ENCODE results near the gene LCN9.
"Not testable (repeated sequence)": the region's sequence is repeated elsewhere in the genome, so short reads cannot be mapped to it uniquely, and the experiment has no call there.

Gene LCN9

GRCh38 chr9:135647884-135648283 lies 15.2 kb upstream of the LCN9 start:
- no peak for DNase-seq (ENCODE audit: low read depth in 3 of 3)

- no peak for DNase-seq (ENCODE audit: low read depth in 3 of 3)
Observed at GRCh38 chr9:135648494-135649410, 14.4 kb upstream of the LCN9 start.

- DNase-seq (ENCODE audit: low read depth in 3 of 3), result no peak
Observed at GRCh38 chr9:135649508-135649907, 13.6 kb upstream of the LCN9 start.

GRCh38 chr9:135650408-135650807 lies 12.7 kb upstream of the LCN9 start:
- DNase-seq (ENCODE audit: low read depth in 3 of 3), result no peak

- DNase-seq (ENCODE audit: low read depth in 3 of 3), result no peak
Observed at GRCh38 chr9:135655317-135655716, 7.8 kb upstream of the LCN9 start.

- no peak for DNase-seq (ENCODE audit: low read depth in 3 of 3)
Observed at GRCh38 chr9:135657416-135657815, 5.7 kb upstream of the LCN9 start.

- DNase-seq (ENCODE audit: low read depth in 3 of 3), result no peak
Observed at GRCh38 chr9:135659252-135659651, 3.9 kb upstream of the LCN9 start.

- DNase-seq (ENCODE audit: low read depth in 3 of 3), result no peak
Observed at GRCh38 chr9:135660407-135660806, 2.7 kb upstream of the LCN9 start.

- DNase-seq (ENCODE audit: low read depth in 3 of 3), result no peak
Observed at GRCh38 chr9:135661816-135662560, 1.1 kb upstream of the LCN9 start.

- DNase-seq (ENCODE audit: low read depth in 3 of 3), result no peak
Observed at GRCh38 chr9:135663451-135663770, 302 bp downstream of the LCN9 start.

GRCh38 chr9:135663857-135664256 lies 748 bp downstream of the LCN9 start:
- DNase-seq (ENCODE audit: low read depth in 3 of 3), result no peak

GRCh38 chr9:135664266-135664665 lies 1.2 kb downstream of the LCN9 start:
- DNase-seq (ENCODE audit: low read depth in 3 of 3), result no peak

- no peak for DNase-seq (ENCODE audit: low read depth in 3 of 3)
Observed at GRCh38 chr9:135664801-135665794, 2.0 kb downstream of the LCN9 start.

- no peak for DNase-seq (ENCODE audit: low read depth in 3 of 3)
Observed at GRCh38 chr9:135665795-135666189, 2.7 kb downstream of the LCN9 start.

- no peak for DNase-seq (ENCODE audit: low read depth in 3 of 3)
Observed at GRCh38 chr9:135666534-135667462, 3.7 kb downstream of the LCN9 start.

GRCh38 chr9:135667463-135668001 lies 4.4 kb downstream of the LCN9 start:
- DNase-seq (ENCODE audit: low read depth in 3 of 3), result no peak

GRCh38 chr9:135669018-135669417 lies 5.9 kb downstream of the LCN9 start:
- DNase-seq (ENCODE audit: low read depth in 3 of 3), result not testable (repeated sequence)

- no peak for DNase-seq (ENCODE audit: low read depth in 3 of 3)
Observed at GRCh38 chr9:135669616-135670285, 6.6 kb downstream of the LCN9 start.

GRCh38 chr9:135670721-135671590 lies 7.8 kb downstream of the LCN9 start:
- DNase-seq (ENCODE audit: low read depth in 3 of 3), result no peak
